PC-9 (cell line): ENCODE measurements around the gene FBXO36.

Experiments
- EZH2 ChIP-seq: fragments of 200-600 bp; sonication (generic); IDR thresholded peaks from 2 replicates; pipeline ENCODE4 v1.8.0; 2017; ENCODE audit warnings: antibody characterized with exemption, low read depth
- TF ChIP-seq, protein P1 (sequence below): fragments of 200-600 bp; sonication (generic); conservative IDR thresholded peaks from 2 replicates; pipeline ENCODE4 v1.6.1; 2017; ENCODE audit warnings: mixed run types, antibody characterized with exemption, mild to moderate bottlenecking, moderate library complexity

DNA sequence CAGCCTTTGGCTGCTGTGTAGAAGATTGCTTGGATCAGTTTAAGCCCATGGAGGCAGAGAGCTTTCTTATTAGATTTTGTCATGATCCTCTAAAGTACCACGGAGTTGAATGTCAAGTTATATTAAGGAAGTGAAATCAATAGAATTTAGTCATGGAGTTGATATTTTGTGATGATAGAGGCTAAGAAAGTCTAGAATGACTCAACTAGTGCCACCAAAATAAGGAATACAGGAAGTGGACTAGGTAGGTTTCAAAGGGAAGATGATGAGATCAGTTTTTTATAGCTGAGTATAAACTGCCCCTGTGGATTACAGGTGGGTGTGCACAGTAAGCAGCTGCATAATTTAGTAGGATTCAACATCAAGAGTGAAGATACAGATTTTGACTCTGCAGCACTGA lies 25.2 kb downstream of the FBXO36 start:
- TF ChIP-seq, protein P1, sequence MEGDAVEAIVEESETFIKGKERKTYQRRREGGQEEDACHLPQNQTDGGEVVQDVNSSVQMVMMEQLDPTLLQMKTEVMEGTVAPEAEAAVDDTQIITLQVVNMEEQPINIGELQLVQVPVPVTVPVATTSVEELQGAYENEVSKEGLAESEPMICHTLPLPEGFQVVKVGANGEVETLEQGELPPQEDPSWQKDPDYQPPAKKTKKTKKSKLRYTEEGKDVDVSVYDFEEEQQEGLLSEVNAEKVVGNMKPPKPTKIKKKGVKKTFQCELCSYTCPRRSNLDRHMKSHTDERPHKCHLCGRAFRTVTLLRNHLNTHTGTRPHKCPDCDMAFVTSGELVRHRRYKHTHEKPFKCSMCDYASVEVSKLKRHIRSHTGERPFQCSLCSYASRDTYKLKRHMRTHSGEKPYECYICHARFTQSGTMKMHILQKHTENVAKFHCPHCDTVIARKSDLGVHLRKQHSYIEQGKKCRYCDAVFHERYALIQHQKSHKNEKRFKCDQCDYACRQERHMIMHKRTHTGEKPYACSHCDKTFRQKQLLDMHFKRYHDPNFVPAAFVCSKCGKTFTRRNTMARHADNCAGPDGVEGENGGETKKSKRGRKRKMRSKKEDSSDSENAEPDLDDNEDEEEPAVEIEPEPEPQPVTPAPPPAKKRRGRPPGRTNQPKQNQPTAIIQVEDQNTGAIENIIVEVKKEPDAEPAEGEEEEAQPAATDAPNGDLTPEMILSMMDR, result no peak
- no peak for TF ChIP-seq EZH2
